B cell (primary cell): Measurements from ENCODE around the gene AGXT.

ENCODE experiments used
- EZH2 ChIP-seq: IDR thresholded peaks from 2 replicates; pipeline ENCODE4 v1.6.1; 2012; ENCODE audit warnings: borderline replicate concordance, low read depth, mild to moderate bottlenecking, moderate library complexity, low read length; ENCODE audit not compliant: insufficient read depth, poor library complexity, severe bottlenecking
- TF ChIP-seq, protein P1 (sequence below): fragments of 200-600 bp; IDR thresholded peaks from one replicate; pipeline ENCODE4 v1.8.0; 2022; ENCODE audit warnings: antibody characterized with exemption, mild to moderate bottlenecking

- TF ChIP-seq, protein P1, sequence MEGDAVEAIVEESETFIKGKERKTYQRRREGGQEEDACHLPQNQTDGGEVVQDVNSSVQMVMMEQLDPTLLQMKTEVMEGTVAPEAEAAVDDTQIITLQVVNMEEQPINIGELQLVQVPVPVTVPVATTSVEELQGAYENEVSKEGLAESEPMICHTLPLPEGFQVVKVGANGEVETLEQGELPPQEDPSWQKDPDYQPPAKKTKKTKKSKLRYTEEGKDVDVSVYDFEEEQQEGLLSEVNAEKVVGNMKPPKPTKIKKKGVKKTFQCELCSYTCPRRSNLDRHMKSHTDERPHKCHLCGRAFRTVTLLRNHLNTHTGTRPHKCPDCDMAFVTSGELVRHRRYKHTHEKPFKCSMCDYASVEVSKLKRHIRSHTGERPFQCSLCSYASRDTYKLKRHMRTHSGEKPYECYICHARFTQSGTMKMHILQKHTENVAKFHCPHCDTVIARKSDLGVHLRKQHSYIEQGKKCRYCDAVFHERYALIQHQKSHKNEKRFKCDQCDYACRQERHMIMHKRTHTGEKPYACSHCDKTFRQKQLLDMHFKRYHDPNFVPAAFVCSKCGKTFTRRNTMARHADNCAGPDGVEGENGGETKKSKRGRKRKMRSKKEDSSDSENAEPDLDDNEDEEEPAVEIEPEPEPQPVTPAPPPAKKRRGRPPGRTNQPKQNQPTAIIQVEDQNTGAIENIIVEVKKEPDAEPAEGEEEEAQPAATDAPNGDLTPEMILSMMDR = no peak
- no peak for TF ChIP-seq EZH2
Measured at GRCh38 chr2:240833724-240834285, 34.8 kb upstream of the AGXT start.
